Activated naive CD4-positive, alpha-beta T cell treated with anti-CD3 and anti-CD28 coated beads for 36 hours (primary cell): Measurements from ENCODE around the gene MRPS7. TPM values are rescaled to one million over a fixed set of nuclear protein-coding genes. Genes with fewer than 3 reads are reported as not detected.

Experiments
- CTCF ChIA-PET: fragments of 350-600 bp; sonication (Branson Sonifier 250); formaldehyde crosslinking; loops from one replicate; lab custom pipeline; 2021; ENCODE audit warnings: antibody characterized with exemption; lab: Charles Lee
- DNase-seq: peaks from one replicate; pipeline ENCODE4 v3.0.0-alpha.2; 2020
- H3K27ac Mint-ChIP-seq: one replicate; pipeline ENCODE4 v1.8.0; 2021; ENCODE audit warnings: mild to moderate bottlenecking, mixed read lengths
- H3K27me3 Mint-ChIP-seq: one replicate; pipeline ENCODE4 v1.8.0; 2021; ENCODE audit warnings: low read depth, mixed read lengths
- H3K36me3 Mint-ChIP-seq: one replicate; pipeline ENCODE4 v1.8.0; 2021; ENCODE audit warnings: low read depth, mixed read lengths
- H3K4me1 Mint-ChIP-seq: one replicate; pipeline ENCODE4 v1.8.0; 2021; ENCODE audit warnings: low read depth, mixed read lengths
- H3K4me3 Mint-ChIP-seq: one replicate; pipeline ENCODE4 v1.8.0; 2021; ENCODE audit warnings: mild to moderate bottlenecking, moderate library complexity, mixed read lengths
- H3K9me3 Mint-ChIP-seq: one replicate; pipeline ENCODE4 v1.8.0; 2021; ENCODE audit warnings: mixed read lengths
- intact Hi-C: fragments of 100-400 bp; cut with micrococcal nuclease; formaldehyde crosslinking; loops from one replicate; pipeline ENCODE4 v1.15.1; 2023
- total RNA-seq, 2 experiments: library from RNA; stranded (reverse); gene quantifications; one replicate each; pipeline ENCODE4 v1.2.3, GENCODE V29; 2021

MRPS7 gene
- 10 to 100 TPM; 73.3 to 78.3 TPM for total RNA-seq

DNA sequence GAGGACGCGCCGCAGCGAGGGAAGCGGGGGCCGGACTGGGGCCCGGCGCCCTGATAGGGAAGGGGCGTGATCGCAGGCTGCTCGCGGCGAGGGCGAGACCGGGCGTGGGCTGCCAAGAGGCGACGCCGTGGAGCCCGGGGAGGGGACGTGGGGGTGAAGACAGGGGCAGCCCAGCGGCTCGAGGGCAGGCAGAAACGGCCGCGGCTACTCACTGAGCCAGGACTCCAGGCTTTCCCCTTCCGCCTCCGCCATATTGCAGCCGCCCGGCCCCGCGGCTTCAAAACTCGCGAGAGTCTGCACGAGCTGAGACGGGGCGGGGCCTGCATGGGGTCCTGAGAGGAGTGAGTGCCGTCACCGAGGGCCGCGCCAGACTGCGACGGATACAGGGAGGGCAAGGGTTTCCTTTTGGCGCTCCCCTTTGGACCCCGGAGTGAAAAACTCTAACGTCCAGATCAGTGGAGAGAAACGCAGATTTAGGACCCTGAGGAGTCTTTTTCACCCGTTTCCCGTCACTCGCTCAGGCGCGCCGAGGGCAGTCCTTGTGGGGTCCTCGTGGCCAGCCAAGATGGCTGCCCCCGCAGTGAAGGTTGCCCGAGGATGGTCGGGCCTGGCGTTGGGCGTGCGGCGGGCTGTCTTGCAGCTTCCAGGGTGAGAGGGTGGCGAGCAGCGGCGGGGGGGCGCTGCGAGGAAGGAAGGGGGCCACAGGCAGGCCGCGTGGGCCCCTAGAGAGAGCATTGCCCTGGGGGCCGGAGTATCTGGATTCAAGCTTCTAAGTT is at the start of gene MRPS7, which contains the start of gene GGA3:
TSS of gene MRPS7 (plus strand) at position 544 of the 776 bp plus-strand sequence. CDS start at position 566, 22 bp downstream.
TSS of gene GGA3 (minus strand) at position 271 of the 776 bp plus-strand sequence. CDS start at position 252, 19 bp downstream.
- intact Hi-C loops = loop anchor here (1.0 to 10.0 kb wide), 11 partner anchors 9 to 523 kb away; partner anchors contain the start of genes CASKIN2, JPT1, NUP85 and SLC25A19
- Mint-ChIP-seq H3K4me1 (peaks cover 53% of the 10 kb centered on the region), H3K27ac (peak within 1 kb of the TSS; percentile 99), H3K4me3 (peak within 1 kb of the TSS; percentile 93), H3K36me3 (peaks cover 18% of the 10 kb centered on the region), H3K9me3 (no peaks in the 10 kb centered on the region), H3K27me3 (no peaks in the 10 kb centered on the region)
- CTCF ChIA-PET = interaction anchor here (0.8 to 4.2 kb wide), 10 partner anchors 9 to 255 kb away, joined by 3 to 52 read pairs (median 4); partner anchors contain the start of genes MIF4GD and TSEN54
- DNase-seq = peak; percentile 98

DNA sequence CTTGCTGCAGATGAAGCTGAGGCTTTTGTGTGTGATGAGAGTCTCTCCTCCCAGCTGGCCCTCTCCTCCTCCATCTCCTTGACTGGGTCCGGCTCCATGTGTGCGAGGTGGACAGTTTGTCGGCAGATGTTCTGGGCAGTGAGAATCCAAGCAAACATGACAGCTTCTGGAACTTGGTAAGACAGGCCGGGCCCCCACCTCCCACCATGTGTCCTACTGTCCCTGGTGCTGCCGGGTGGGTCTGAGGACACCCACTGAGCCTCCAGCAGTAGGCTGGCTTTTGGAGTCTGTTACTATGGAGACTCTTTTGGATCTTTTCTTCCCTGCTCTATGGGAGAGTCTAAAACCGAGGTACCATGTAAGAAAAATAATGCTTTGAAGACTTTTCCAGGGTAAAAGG is 43.5 kb upstream of the MRPS7 start:
- H3K27ac Mint-ChIP-seq = no peak overlapping the region
- intact Hi-C loops = no loop called here
- peaks cover 39% of the 10 kb centered on the region for H3K36me3 Mint-ChIP-seq
- CTCF ChIA-PET = interaction anchor here (1.0 kb wide), 1 partner anchor 104 kb away, joined by 4 read pairs; no protein-coding TSS in a partner anchor
- no peaks in the 10 kb centered on the region for H3K4me1 Mint-ChIP-seq
- no peaks in the 10 kb centered on the region for H3K9me3 Mint-ChIP-seq
- H3K4me3 Mint-ChIP-seq = no peak overlapping the region
- DNase-seq = no peak
- H3K27me3 Mint-ChIP-seq = no peaks in the 10 kb centered on the region

DNA sequence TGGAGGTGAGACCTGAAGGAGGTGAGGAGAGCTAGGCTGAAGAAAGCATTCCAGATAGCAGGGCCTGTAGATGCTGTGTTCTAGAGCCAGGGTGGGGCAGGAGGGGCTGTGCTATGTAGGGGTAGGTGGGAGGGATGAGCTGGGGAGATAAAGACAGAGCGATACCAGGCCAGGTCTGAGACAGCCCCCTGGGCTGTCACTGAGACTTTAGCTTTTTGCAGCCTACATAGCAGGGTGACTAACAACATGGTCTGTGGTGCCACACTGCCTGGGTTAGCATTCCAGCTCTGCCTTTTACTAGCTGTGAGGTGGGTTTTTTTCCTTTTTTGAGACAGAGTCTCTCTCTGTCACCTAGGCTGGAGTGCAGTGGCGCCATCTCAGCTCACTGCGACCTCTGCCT is 41.9 kb upstream of the MRPS7 start:
- Mint-ChIP-seq H3K27me3 (no peaks in the 10 kb centered on the region), H3K9me3 (no peaks in the 10 kb centered on the region)

DNA sequence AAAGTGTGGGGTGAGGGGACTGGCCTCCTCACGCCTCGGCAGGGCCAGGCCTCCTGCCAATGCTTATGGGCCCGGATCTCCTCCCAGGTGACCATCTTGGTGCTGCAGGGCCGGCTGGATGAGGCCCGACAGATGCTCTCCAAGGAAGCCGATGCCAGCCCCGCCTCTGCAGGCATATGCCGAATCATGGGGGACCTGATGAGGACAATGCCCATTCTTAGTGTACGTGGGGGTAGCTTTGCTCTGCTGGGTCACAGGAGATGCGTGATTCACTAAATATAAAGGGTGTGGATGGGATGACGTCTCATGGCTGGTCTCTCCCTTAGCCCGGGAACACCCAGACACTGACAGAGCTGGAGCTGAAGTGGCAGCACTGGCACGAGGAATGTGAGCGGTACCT is 36.7 kb upstream of the MRPS7 start:
- Mint-ChIP-seq H3K36me3 (peaks cover 31% of the 10 kb centered on the region), H3K4me1 (peaks cover 8% of the 10 kb centered on the region), H3K27me3 (no peaks in the 10 kb centered on the region), H3K4me3 (no peak overlapping the region), H3K27ac (no peak overlapping the region), H3K9me3 (no peaks in the 10 kb centered on the region)
- CTCF ChIA-PET = interaction anchor here (0.9 kb wide), 1 partner anchor 190 kb away, joined by 3 read pairs; no protein-coding TSS in a partner anchor
- DNase-seq = no peak
- intact Hi-C loops = no loop called here

More for the DNA sequence above, 41.9 kb upstream of the MRPS7 start:
- DNase-seq = no peak
- no peak overlapping the region for H3K4me3 Mint-ChIP-seq
- H3K27ac Mint-ChIP-seq = no peak overlapping the region
- no peaks in the 10 kb centered on the region for H3K4me1 Mint-ChIP-seq
- intact Hi-C loops = no loop called here
- CTCF ChIA-PET = interaction anchor here (1.1 to 1.7 kb wide), 2 partner anchors 18 kb away, joined by 3 to 8 read pairs; no protein-coding TSS in a partner anchor
- H3K36me3 Mint-ChIP-seq = peaks cover 40% of the 10 kb centered on the region

DNA sequence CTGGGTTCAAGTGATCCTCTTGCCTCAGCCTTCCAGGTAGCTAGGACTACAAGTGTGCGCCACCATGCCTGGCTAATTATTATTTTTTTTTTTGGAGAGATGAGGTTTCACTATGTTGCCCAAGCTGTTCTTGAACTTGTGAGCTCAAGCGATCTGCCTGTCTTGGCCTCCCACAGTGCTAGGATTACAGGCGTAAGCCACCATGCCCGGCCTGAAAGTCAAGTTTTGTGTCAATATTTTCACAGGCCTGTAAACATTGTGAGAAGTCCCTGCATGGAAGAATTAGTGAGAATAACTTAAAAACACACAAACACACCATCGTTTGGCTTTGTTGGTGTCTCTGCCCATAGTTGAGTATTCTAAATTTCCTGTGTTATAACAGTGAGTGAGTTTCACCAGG is 34.0 kb upstream of the MRPS7 start:
- Mint-ChIP-seq H3K27me3 (no peaks in the 10 kb centered on the region), H3K36me3 (peaks cover 35% of the 10 kb centered on the region), H3K9me3 (no peaks in the 10 kb centered on the region), H3K4me1 (peaks cover 8% of the 10 kb centered on the region), H3K4me3 (no peak overlapping the region), H3K27ac (no peak overlapping the region)
- no peak for DNase-seq
- intact Hi-C loops = no loop called here
- CTCF ChIA-PET = interaction anchor here (4.2 kb wide), 1 partner anchor 12 kb away, joined by 36 read pairs; no protein-coding TSS in a partner anchor

DNA sequence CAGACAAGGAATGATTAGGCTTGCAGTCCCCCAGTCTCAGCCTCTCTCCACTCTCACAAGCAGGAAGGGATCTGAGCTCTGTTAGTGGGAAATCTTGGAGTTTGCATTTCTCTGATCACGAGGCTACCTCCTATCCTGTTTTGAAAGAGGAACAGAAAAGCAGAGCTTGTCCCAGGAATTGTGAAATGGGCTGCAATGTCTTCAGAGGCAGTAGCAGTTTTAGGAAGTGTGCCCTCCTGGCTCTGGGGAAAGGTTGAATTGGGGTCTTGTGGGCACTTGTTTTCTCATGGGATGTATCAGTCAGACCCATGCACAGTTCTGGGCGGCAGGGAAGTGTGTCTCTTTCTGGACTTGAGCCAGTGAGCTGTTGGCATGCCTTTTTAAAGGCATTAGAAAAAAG is 33.4 kb upstream of the MRPS7 start:
- DNase-seq = no peak
- intact Hi-C loops = no loop called here
- H3K27me3 Mint-ChIP-seq = no peaks in the 10 kb centered on the region
- peaks cover 8% of the 10 kb centered on the region for H3K4me1 Mint-ChIP-seq
- no peak overlapping the region for H3K4me3 Mint-ChIP-seq
- CTCF ChIA-PET = interaction anchor here (0.8 to 4.2 kb wide), 3 partner anchors 12 to 23 kb away, joined by 4 to 36 read pairs (median 5); partner anchors contain the start of gene NUP85
- no peaks in the 10 kb centered on the region for H3K9me3 Mint-ChIP-seq
- no peak overlapping the region for H3K27ac Mint-ChIP-seq
- peaks cover 37% of the 10 kb centered on the region for H3K36me3 Mint-ChIP-seq

DNA sequence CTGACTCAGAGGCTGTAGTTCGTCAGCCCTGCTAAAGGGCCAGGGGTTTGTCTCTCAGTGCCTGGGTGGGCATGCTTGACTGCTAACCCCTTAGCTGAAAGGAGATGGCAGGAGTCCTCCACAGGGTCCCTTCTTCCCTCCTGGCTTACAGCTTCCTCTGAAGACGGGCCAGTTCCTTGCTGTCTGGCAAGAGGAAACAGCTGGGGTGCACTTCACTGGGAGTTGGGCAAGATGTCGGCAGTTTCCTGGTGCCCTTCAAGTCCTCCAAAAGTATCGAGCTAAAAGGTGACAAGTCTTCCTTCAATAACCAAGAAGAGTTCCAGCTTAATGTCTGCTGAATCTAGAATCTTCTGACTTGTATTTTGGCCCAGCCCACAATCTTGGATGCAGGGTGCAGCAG is 32.8 kb upstream of the MRPS7 start:
- no peak for DNase-seq
- H3K9me3 Mint-ChIP-seq = no peaks in the 10 kb centered on the region
- H3K36me3 Mint-ChIP-seq = peaks cover 37% of the 10 kb centered on the region
- CTCF ChIA-PET = interaction anchor here (0.6 to 4.2 kb wide), 6 partner anchors 11 to 405 kb away, joined by 3 to 36 read pairs (median 4); partner anchors contain the start of genes NUP85 and SMIM5
- peaks cover 8% of the 10 kb centered on the region for H3K4me1 Mint-ChIP-seq
- H3K27me3 Mint-ChIP-seq = no peaks in the 10 kb centered on the region
- intact Hi-C loops = no loop called here
- no peak overlapping the region for H3K27ac Mint-ChIP-seq
- H3K4me3 Mint-ChIP-seq = no peak overlapping the region

DNA sequence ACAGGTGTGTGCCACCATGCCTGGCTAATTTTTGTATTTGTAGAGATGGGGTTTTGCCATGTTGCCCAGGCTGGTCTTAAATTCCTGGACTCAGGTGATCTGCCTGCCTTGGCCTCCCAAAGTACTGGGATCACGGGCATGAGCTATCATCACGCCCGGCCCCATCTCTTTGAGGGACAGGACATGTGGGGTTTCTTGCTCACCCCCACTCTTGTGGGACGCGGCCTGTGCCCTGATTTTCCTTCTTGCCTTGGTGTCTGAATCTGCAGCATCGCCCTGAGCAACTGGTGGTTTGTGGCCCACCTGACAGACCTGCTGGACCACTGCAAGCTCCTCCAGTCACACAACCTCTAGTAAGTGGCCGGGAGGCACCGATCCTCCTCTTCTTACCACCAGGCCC is 30.6 kb upstream of the MRPS7 start:
- CTCF ChIA-PET = interaction anchor here (1.3 to 4.2 kb wide), 2 partner anchors 9 to 117 kb away, joined by 3 to 36 read pairs; no protein-coding TSS in a partner anchor
- Mint-ChIP-seq H3K27ac (no peak overlapping the region), H3K9me3 (no peaks in the 10 kb centered on the region), H3K4me3 (no peak overlapping the region), H3K4me1 (no peaks in the 10 kb centered on the region), H3K36me3 (peaks cover 39% of the 10 kb centered on the region), H3K27me3 (no peaks in the 10 kb centered on the region)
- no peak for DNase-seq
- intact Hi-C loops = no loop called here

DNA sequence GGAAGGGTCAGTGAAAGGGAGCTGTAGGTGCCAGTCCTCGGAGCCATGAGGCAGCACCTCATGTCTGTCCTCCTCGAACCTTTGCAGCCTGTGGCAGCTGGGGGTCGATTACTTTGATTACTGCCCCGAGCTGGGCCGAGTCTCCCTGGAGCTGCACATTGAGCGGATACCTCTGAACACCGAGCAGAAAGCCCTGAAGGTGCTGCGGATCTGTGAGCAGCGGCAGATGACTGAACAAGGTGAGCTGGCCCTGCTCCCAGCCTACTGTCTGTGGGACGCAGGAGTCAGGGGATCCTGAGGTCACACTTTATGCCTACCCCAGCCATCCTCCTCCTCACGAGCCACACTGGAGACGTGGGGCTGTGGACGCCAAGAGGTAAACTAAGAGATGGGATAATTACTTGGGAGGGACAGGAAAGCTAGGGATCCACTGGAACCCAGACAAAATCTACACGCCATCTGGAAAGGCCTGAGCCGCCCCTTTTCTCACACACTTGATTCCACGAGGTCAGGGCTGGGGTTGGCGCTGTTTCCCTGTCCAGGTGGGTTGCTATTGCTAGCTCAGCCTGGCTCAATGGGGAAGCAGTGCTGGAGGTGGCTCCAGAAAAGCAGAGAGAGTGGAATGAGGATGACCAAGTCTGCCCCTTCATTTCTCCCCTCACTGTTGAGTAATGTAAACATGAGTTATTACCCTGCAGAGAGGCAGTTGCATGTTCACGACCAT is 29.8 kb upstream of the MRPS7 start:
- H3K27me3 Mint-ChIP-seq = no peaks in the 10 kb centered on the region
- peaks cover 36% of the 10 kb centered on the region for H3K36me3 Mint-ChIP-seq
- intact Hi-C loops = no loop called here
- no peak overlapping the region for H3K4me3 Mint-ChIP-seq
- peak overlapping the region; percentile 50 for H3K27ac Mint-ChIP-seq
- DNase-seq = no peak
- CTCF ChIA-PET = interaction anchor here (1.0 kb wide), 1 partner anchor 9 kb away, joined by 7 read pairs; no protein-coding TSS in a partner anchor
- no peaks in the 10 kb centered on the region for H3K9me3 Mint-ChIP-seq
- no peaks in the 10 kb centered on the region for H3K4me1 Mint-ChIP-seq

DNA sequence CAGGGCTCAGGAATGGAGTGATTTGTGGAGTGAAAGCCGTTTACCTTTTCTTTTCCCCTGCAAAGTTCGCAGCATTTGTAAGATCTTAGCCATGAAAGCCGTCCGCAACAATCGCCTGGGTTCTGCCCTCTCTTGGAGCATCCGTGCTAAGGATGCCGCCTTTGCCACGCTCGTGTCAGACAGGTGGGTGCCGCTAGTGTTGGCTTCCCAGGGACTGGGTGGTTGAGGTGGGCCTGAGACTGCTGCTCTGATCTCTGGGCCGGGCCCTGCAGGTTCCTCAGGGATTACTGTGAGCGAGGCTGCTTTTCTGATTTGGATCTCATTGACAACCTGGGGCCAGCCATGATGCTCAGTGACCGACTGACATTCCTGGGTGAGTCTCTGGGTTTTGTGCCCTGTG is 28.9 kb upstream of the MRPS7 start:
- DNase-seq = no peak
- intact Hi-C loops = no loop called here
- Mint-ChIP-seq H3K9me3 (no peaks in the 10 kb centered on the region), H3K4me1 (no peaks in the 10 kb centered on the region), H3K27ac (no peak overlapping the region), H3K27me3 (no peaks in the 10 kb centered on the region), H3K4me3 (no peak overlapping the region), H3K36me3 (peaks cover 35% of the 10 kb centered on the region)
- CTCF ChIA-PET = no interaction called here

DNA sequence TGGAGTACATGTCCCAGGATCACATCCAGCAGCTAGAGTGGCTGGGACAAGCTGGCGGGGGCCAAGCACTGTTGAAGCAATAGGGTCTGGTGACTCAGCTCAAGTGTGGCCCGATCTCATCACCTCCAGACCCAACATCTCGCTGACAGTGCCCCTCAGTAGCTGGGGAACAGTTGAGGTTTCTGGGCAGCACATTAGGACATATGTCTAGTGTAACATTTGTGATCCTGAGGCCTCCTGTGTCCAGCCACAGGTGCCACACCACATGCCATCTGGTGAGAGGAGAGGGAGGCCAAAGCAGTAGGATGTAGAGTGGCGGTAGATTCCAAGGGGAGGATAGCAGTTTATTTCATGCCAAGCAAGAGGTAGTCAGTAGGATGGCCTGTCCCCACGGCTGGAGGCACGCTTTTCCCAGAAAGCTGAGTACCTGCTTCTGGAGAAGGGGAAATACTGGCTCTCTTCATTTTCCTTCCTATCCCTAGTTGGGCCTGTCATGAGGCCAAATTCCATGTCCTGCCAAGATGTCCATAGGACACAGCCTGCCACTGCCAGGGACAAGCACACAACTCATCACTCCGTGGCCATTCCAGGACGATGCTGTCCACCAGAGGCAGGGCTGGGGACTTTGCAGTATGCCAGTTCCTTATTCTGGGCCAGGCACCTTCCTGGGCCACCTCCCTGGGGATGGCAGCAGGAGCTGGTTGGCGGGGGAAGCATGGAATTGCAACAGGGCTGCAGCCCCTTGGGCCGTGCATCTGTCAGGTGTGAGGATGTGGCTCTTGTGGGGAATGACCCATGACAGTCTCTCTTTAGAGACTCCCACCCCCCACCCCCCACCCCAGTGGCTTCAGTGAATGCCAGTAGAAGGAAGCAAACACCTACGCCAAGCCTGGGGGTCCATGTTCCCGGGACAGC is 24.3 kb upstream of the MRPS7 start:
- Mint-ChIP-seq H3K9me3 (no peaks in the 10 kb centered on the region), H3K36me3 (peaks cover 38% of the 10 kb centered on the region), H3K27ac (peak overlapping the region; percentile 67), H3K4me3 (no peak overlapping the region), H3K27me3 (no peaks in the 10 kb centered on the region), H3K4me1 (peaks cover 23% of the 10 kb centered on the region)
- CTCF ChIA-PET = interaction anchor here (0.6 to 6.1 kb wide), 11 partner anchors 8 to 186 kb away, joined by 3 to 41 read pairs (median 3); partner anchors contain the start of genes GGA3, MIF4GD and MRPS7
- no peak for DNase-seq
- intact Hi-C loops = loop anchor here (1.0 kb wide), 1 partner anchor 34 kb away; the partner anchor contains the start of gene MIF4GD
